Measurements from ENCODE around the gene MARK2.
"Not testable (repeated sequence)": the region's sequence is repeated elsewhere in the genome, so short reads cannot be mapped to it uniquely, and the experiment has no call there.

The MARK2 gene

DNA sequence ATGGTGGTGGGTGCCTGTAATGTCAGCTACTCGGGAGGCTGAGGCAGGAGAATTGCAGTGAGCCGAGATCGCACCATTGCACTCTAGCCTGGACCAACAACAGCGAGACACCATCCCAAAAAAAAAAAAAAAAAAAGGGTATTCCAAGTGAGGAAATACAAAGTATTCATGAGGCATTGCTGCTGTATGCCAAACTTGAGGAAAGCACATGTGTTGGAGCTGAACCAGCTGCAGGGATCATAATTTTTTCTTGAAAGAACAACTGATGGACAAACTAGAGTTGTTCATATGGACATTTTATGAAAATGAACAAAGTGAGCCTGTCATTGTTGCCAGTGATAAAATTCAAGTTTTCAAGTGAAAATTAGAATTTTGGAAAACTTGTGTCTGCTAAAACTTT, 15.8 kb downstream of the MARK2 start:
- DNase-seq (ENCODE audit: low spot score), result no peak

GRCh38 chr11:63855975-63856374, 17.1 kb downstream of the MARK2 start:
- no peak for DNase-seq (ENCODE audit: low spot score)

- DNase-seq (ENCODE audit: low spot score), result no peak
These were observed 20.0 kb downstream of the MARK2 start for GRCh38 chr11:63858628-63859550.

- no peak for DNase-seq (ENCODE audit: low spot score)
These were observed 24.0 kb downstream of the MARK2 start for GRCh38 chr11:63862923-63863322.

- DNase-seq (ENCODE audit: low spot score), result not testable (repeated sequence)
These were observed 24.7 kb downstream of the MARK2 start for GRCh38 chr11:63863620-63864019.

GRCh38 chr11:63866211-63866610, 27.3 kb downstream of the MARK2 start:
- peak; percentile 87 for DNase-seq (ENCODE audit: low spot score)

DNA sequence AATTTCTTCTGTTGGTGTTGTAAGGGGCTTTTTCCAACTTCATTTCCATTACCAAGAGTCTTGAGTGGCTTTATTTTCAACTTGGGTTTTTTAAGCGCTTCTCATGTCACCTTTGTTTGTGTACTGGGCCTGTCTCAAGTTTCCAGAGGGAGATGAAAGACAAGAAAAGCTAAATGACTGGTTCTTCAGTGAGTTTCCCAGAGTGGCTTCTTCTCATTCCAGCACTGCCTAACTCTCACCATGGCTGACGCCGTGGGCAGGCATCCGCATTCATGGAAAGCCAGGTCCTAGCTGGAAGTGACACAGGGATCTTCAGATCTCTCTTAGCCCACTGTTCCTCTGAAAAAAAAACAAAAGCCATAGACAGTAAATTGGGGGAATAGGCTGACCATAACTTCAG, 28.6 kb downstream of the MARK2 start:
- no peak for DNase-seq (ENCODE audit: low spot score)

DNA sequence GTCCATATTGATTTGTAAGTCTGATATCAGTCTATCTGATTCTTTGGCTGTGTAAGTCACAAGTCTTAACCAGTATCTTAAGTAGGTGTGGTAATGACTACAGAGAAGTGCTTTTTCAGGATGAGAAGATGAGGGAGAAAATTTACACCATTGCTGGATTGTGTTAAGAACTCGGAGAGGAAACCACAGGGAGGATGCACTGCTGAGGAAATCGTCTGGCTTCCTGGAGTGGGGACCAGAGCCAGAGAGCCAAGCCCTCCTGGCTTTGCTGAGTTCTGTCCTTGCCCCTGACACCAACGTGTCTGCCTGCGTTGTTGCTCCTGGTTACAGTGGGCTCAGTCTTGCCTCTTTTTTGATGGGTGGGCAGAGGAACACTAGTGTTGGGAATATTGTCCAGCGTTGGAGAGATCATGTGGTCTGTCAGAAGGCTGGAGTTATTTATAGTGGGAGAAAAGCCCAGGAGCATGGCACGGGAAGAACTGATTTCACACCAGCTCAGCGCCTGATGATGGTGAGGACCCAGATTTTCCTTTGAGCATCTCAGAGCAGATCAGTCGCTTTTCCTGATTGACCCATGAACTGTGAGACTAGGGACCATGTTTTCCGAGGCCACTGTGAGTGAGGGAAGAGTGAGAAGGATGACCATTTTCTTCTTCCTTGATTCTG, 29.6 kb downstream of the MARK2 start:
- no peak for DNase-seq (ENCODE audit: low spot score)

- DNase-seq (ENCODE audit: low spot score), result no peak
These were observed 30.3 kb downstream of the MARK2 start for GRCh38 chr11:63869171-63869591.

DNA sequence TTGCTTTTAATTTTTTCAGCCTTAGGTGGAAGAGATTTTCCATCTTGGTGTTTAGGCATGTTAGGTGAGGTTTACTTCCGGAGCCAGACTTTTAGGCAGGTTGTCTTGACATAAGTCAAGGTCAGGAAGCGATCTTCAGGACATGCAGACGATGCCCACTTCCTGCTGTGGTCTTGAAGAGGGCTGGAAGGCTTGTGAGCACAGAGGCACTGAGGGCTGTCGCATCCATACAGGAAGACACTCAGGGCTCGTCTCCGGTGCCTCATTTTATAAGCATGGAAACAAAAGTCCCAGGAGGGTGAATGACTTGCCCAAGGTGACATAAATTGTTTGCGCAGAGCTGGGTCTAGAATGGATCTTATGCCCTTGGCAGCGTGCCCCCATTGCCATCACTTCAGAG, 30.8 kb downstream of the MARK2 start:
- DNase-seq (ENCODE audit: low spot score), result peak; percentile 44

- no peak for DNase-seq (ENCODE audit: low spot score)
These were observed 31.6 kb downstream of the MARK2 start for GRCh38 chr11:63870351-63871140.

GRCh38 chr11:63871962-63872799, 33.3 kb downstream of the MARK2 start:
- peak; percentile 54 for DNase-seq (ENCODE audit: low spot score)

GRCh38 chr11:63872800-63873197, 33.9 kb downstream of the MARK2 start:
- DNase-seq (ENCODE audit: low spot score), result no peak

- no peak for DNase-seq (ENCODE audit: low spot score)
These were observed 34.4 kb downstream of the MARK2 start for GRCh38 chr11:63873311-63873710.

GRCh38 chr11:63874511-63874910, 35.6 kb downstream of the MARK2 start:
- no peak for DNase-seq (ENCODE audit: low spot score)

DNA sequence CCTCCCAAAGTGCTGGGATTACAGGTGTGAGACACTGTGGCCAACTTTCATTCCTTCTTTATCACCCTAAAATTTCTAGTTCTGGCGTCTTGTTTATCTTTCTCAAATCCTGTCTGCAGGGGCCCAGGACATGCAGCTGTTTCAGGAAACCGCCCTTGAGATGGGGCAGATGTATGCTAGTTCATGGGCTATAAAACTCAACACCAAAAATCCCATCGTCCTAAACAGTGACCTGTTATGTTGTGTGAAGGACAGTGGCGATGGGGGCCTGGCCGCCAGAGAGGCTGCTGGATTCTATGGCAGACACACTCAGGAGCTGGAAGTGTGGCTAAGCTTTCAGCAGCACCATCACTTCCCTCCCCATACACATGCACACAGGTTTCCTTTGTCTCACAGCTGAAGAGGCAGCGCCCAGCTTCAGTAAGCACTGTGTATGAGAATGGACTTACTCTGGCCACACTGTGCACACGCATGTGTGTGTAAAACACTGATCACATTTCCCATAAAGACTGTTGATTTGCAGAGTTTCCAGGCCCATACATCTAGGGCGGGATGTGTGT, 36.7 kb downstream of the MARK2 start:
- no peak for DNase-seq (ENCODE audit: low spot score)

GRCh38 chr11:63876616-63877015, 37.7 kb downstream of the MARK2 start:
- DNase-seq (ENCODE audit: low spot score), result no peak

DNA sequence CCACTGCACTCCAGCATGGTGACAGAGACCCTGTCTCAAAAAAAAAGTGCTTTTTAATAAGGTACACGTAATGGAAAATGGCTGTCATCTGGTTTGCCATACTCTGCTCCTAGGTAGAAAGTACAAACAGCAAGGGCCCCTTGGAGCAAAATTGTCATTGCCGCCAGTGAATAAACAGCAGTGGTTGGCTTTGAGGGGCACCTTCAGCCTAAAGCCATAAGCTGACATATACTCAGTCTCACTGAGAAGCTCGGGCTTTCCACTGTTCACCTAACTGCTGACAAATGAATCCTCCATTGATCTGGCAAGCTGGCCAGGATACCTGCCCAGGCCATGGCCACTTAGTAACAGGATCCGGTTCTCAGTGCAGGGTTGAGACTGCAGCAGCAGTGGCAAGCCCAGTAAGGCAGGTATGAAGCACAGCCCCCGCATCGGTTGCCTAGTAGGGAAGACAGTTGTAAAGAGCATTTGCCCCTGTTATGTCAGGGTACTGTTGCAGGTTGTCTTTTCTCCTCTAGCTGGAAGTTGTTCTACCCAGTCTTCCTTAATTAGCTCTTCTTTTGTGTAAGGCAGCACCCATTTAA, 38.8 kb downstream of the MARK2 start:
- DNase-seq (ENCODE audit: low spot score), result no peak

- no peak for DNase-seq (ENCODE audit: low spot score)
These were observed 40.9 kb downstream of the MARK2 start for GRCh38 chr11:63879598-63880402.

DNA sequence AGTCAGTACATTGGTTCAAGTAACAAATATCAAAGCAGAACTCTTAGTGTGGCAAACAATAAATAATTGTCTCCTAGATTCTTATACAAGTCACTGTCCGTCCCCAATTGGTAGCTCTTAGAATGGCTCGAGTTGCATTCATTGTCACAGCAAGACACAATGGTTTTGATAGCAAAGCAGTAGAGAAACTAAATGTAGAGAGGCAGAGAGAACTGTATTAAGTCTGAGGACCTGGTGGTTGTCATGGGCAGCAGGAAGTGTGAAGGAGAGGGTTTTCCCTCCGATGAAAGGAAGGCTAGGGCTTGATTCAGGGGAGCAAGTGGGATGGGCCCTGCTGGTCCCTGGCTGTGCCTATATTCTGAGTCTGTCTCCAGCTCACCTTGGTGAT, 41.5 kb downstream of the MARK2 start:
- no peak for DNase-seq (ENCODE audit: low spot score)
